ENCODE results near the gene SLC47A1. TPM values are rescaled to one million over a fixed set of nuclear protein-coding genes. Genes with fewer than 3 reads are reported as not detected.

SLC47A1 gene
- total and polyA plus RNA-seq, 10 of the 15 experiments (the other 5 are each of a cell fraction or from before 2014, with no cell fraction given), result 0.41 TPM; not detected in 9

- TF ChIP-seq, protein P1, sequence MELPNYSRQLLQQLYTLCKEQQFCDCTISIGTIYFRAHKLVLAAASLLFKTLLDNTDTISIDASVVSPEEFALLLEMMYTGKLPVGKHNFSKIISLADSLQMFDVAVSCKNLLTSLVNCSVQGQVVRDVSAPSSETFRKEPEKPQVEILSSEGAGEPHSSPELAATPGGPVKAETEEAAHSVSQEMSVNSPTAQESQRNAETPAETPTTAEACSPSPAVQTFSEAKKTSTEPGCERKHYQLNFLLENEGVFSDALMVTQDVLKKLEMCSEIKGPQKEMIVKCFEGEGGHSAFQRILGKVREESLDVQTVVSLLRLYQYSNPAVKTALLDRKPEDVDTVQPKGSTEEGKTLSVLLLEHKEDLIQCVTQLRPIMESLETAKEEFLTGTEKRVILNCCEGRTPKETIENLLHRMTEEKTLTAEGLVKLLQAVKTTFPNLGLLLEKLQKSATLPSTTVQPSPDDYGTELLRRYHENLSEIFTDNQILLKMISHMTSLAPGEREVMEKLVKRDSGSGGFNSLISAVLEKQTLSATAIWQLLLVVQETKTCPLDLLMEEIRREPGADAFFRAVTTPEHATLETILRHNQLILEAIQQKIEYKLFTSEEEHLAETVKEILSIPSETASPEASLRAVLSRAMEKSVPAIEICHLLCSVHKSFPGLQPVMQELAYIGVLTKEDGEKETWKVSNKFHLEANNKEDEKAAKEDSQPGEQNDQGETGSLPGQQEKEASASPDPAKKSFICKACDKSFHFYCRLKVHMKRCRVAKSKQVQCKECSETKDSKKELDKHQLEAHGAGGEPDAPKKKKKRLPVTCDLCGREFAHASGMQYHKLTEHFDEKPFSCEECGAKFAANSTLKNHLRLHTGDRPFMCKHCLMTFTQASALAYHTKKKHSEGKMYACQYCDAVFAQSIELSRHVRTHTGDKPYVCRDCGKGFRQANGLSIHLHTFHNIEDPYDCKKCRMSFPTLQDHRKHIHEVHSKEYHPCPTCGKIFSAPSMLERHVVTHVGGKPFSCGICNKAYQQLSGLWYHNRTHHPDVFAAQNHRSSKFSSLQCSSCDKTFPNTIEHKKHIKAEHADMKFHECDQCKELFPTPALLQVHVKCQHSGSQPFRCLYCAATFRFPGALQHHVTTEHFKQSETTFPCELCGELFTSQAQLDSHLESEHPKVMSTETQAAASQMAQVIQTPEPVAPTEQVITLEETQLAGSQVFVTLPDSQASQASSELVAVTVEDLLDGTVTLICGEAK (IDR thresholded peaks at IDR 0.05; ENCODE audit: borderline replicate concordance), result no peak
- TF ChIP-seq JUND (IDR thresholded peaks at IDR 0.05; ENCODE audit: low read depth, low read length) (no peak), RAD21 (IDR thresholded peaks at IDR 0.05; ENCODE audit: insufficient read depth, low read depth, low read length) (no peak), MYB (IDR thresholded peaks at IDR 0.05; ENCODE audit: borderline replicate concordance, low read depth, low read length) (no peak)
These were observed 84.4 kb downstream of the SLC47A1 start (continued) for GRCh38 chr17:19618015-19618414.

DNA sequence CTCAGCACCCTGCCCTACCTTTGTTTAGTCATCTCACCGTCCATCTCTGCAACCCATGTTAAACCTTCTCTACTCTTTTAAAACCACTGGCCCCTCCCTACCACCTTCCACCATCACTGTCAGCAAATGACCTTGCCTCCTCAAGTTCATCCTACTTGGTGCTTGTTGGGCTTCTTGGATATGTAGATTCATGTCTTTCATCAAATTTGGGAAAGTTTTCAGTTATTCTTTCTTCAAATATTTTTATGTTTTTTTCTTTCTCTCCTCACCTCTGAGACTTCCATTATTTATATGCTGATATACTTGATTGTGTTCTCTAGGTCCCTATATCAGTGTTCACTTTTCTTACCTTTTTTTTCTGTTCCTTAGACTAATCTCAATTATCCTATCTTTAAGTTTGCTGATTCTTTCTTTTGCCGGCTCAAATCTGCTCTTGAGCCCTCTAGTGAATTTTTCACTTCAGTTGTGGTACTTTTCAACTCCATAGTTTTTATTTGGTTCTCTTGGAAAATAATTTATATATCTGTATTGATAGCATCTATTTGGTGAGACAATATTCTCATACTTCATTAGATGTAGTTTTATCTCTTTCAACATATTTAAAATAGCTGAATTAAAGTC is 86.2 kb downstream of the SLC47A1 start:
- no peak overlapping the region for H3K27ac ChIP-seq (ENCODE audit: control insufficient read depth, insufficient read depth)
- H3K4me2 ChIP-seq (ENCODE audit: control insufficient read depth, insufficient read depth), result no peak overlapping the region
- CTCF ChIA-PET, result interaction anchor here (0.7 kb wide), 1 partner anchor 26 kb away, joined by 3 read pairs; no protein-coding TSS in a partner anchor
- 22% methylated on average over 2 of the region's 2 CpGs for WGBS (ENCODE audit: insufficient coverage, insufficient replicate concordance, low lambda C conversion rate, missing lambda C conversion rate)
- SMC1A ChIA-PET (ENCODE audit: uncharacterized antibody, unreplicated experiment), result no interaction called here
- RAD21 ChIA-PET (ENCODE audit: unreplicated experiment), result no interaction called here
- no peaks in the 10 kb centered on the region for H3K36me3 ChIP-seq (ENCODE audit: control insufficient read depth in 2 of 2, insufficient read depth in 2 of 2, low read length in 1 of 2)
- H3K4me3 ChIP-seq, result no peak overlapping the region
- H4K20me1 ChIP-seq (ENCODE audit: control insufficient read depth, insufficient read depth), result no peaks in the 10 kb centered on the region
- DNase-seq (ENCODE audit: low read depth, low spot score) (no peak), FAIRE-seq (no peak), ATAC-seq (no peak)
- BruUV-seq (replicated peaks), result no TSS peak
- H3K9ac ChIP-seq (ENCODE audit: control insufficient read depth, insufficient read depth, low read length), result no peak overlapping the region
- H3K27me3 ChIP-seq (replicated peaks in 1 of 2; ENCODE audit: control insufficient read depth in 2 of 2, insufficient read depth in 2 of 2, low read length in 1 of 2), result 0 out of 4 replicates have a peak, but pooled peaks cover 0 to 4% of the 10 kb centered on the region in 2 experiments
- H3K79me2 ChIP-seq (ENCODE audit: control insufficient read depth, insufficient read depth, low read length), result no peaks in the 10 kb centered on the region
- no peaks in the 10 kb centered on the region for H3K4me1 ChIP-seq (ENCODE audit: control insufficient read depth, insufficient read depth, low read length)
- no peak overlapping the region for H2AFZ ChIP-seq (ENCODE audit: control insufficient read depth, low read depth, low read length)
- intact Hi-C loops (cut with micrococcal nuclease; ENCODE audit: unreplicated experiment) (no loop called here), in situ Hi-C loops (cut with MboI) (no loop called here)
- POLR2A ChIA-PET, result no interaction called here
- H3K9me3 ChIP-seq (replicated peaks; ENCODE audit: control insufficient read depth, insufficient read depth, low read length), result no peaks in the 10 kb centered on the region; the same call in 2 of the 3 replicates
- TF ChIP-seq MXI1 (IDR thresholded peaks at IDR 0.05; ENCODE audit: low read depth, low read length), result no peak
- TF ChIP-seq NR2C2 (IDR thresholded peaks at IDR 0.05; ENCODE audit: borderline replicate concordance, control insufficient read depth, insufficient read length, low read depth), result no peak
- no peak for TF ChIP-seq RAD21 (IDR thresholded peaks at IDR 0.05; ENCODE audit: insufficient read depth, low read depth, low read length)
- TF ChIP-seq IRF3 (IDR thresholded peaks at IDR 0.05), result no peak
- TF ChIP-seq MTA3 (IDR thresholded peaks at IDR 0.05; ENCODE audit: borderline replicate concordance, low read length), result no peak
- TF ChIP-seq MLLT1 (IDR thresholded peaks at IDR 0.05), result no peak
- no peak for TF ChIP-seq DPF2 (IDR thresholded peaks at IDR 0.05)
- TF ChIP-seq NRF1 (conservative IDR thresholded peaks at IDR 0.05; ENCODE audit: low read depth, low read length), result no peak
- TF ChIP-seq FOS (IDR thresholded peaks at IDR 0.05; ENCODE audit: borderline replicate concordance, extremely low read depth, insufficient read length), result no peak
- no peak for TF ChIP-seq ZBTB33 (IDR thresholded peaks at IDR 0.05)
- no peak for TF ChIP-seq ESRRA (IDR thresholded peaks at IDR 0.05; ENCODE audit: low read length)

Data from GM12878 (cell line).